CMK (cell line): ENCODE data around the gene UCK1.
"Not testable (repeated sequence)": the region's sequence is repeated elsewhere in the genome, so short reads cannot be mapped to it uniquely, and the experiment has no call there.

Source experiments
- DNase-seq: peaks from one replicate; pipeline ENCODE4 v3.0.0-alpha.2; 2010; ENCODE audit warnings: low read depth

UCK1 gene

DNA sequence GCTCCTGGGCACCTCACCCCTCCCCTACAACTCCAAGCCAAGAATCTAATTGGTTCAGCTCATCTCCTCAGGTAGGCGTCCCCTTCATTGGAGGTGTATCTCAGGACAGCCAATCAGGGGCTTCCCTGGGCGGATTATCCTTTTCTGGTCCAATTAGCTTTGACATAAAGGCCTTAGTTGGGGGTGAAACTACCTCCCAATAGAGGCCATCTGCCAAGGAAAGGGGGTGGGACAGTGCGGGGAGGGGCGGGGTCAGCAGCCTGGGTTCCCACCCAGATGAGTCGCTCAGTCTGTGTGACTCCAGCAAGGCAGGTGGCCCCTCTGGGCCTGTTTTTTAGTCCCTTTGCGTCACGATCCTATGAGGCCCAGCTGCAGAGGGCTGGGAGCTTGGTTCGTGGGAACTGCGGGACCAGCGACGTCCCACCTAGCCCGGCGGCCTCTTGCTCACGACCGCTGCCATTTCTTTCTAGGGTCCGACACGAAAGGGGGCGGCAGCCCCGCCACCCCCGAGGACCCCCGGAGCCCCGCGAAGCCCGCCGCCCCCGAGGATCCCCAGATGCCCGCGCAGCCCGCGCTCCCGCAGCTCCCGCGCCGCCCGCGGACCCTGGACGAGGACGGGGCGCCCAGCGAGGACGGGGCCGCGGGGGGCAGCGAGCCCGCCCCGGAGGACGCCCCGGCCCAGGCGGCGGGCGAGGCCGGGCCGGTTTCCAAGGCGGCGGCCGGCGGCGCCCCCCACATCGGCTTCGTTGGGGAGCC is 23.2 kb upstream of the UCK1 start:
- DNase-seq, result no peak

DNA sequence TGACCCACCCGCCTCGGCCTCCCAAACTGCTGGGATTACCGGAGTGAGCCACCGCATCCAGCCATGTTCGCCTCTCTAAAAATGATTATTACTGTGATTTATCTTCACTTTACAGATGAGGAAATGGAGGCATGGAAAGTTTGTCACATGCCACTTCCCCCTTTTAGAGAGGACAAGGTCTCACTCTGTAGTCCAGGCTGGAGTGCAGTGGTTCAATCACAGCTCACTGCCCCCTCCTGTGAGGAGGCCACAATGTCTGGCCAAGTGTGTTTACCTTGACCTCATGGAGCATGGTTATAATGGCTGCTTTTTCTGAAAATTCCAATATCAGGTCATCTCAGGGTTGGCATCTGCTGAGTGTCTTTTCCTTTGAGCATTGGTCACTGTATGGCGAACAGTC is 21.0 kb upstream of the UCK1 start:
- no peak for DNase-seq

DNA sequence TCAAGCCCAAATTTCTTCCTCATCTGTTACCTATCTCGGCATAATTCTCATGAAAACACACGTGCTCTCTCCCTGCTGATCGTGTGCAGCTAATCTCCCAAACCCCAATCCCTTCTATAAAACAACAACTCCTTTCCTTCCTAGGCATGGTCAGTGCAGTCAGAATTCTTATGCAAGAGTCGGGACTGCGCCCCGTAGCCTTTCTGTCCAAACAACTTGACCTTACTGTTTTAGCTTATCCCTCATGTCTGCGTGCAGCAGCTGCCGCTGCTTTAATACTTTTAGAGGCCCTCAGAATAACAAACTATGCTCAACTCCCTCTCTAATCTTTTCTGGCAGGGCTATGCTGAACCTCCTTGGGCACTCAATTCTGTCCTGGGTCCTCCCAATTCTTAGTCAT is 19.4 kb upstream of the UCK1 start:
- not testable (repeated sequence) for DNase-seq

DNA sequence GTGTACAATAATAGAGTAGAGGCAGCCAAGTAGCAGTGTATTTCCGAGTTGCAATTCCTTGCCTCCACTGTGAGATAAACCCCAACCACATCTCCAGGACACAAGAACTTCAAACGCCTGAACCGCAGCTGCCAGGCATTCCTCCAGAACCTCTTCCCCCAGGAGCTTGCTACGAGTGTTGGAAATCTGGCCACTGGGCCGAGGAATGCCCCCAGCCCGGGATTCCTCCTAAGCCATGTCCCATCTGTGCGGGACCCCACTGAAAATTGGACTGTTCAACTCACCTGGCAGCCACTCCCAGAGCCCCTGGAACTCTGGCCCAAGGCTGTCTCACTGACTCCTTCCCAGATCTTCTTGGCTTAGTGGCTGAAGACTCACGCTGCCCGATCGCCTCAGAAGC is 18.1 kb upstream of the UCK1 start:
- not testable (repeated sequence) for DNase-seq

DNA sequence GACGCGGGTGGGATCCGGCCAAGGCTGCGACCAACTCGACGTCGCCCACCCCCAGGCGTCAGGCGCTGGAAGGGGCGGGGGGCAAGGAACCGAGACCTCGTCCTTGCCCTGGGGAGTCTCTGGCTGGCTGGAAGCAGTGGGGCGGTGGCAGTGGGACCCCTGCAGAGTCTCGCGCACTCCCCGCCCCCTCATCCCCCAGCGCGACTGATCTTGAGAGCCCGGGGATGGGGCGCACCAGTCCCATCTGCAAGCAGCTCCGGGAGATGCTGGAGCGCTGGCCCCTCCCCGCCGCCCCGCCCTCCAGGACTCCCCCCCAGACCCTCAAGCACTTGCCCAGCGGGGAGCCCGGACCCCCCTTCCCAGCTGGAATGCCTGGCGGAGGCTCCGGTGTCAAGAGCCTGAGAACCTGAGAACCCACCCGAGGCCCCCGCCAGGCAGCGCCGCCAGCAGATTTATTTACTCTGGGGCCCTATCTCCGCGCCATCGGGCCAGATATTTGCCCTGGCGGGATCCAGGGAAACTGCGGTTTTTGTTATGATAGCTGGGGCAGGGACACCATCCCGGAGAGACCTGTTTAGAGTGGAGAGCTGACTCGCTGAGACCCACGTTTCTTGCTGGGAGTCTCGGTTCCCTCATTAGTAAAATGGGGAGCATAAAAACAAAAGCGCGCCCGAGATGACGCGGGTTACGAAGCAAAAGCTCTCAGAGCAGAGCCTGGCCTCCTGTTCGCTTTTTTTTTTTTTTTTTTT is 15.4 kb upstream of the UCK1 start:
- DNase-seq, result no peak

DNA sequence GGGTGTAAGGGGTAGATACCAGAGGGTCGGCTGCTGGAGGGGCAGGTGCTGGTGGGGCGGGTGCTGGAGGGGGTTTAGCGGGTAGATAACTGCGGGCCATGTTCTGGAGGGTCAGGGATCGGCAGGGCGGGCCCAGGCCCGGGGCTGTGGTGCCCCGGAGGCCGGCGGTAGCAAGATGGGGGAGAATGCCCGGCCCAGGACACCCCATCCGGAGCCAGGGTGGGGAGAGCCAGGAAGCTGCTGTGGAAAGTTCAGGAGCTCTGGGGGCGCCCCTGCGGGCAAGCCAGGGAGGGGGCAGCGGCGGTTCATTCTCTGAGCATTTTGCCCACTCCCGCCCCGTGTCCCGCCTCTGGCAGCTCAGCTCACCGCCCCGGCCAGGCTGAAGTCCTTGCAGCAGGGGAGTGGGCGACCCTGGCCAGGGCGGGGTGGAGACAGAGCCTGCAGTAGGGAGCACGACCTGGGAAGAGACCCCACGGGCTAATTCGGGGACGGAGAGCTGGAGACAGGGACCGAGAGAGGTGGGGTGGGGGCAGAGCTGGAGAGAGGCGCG is 14.8 kb upstream of the UCK1 start:
- DNase-seq, result no peak

DNA sequence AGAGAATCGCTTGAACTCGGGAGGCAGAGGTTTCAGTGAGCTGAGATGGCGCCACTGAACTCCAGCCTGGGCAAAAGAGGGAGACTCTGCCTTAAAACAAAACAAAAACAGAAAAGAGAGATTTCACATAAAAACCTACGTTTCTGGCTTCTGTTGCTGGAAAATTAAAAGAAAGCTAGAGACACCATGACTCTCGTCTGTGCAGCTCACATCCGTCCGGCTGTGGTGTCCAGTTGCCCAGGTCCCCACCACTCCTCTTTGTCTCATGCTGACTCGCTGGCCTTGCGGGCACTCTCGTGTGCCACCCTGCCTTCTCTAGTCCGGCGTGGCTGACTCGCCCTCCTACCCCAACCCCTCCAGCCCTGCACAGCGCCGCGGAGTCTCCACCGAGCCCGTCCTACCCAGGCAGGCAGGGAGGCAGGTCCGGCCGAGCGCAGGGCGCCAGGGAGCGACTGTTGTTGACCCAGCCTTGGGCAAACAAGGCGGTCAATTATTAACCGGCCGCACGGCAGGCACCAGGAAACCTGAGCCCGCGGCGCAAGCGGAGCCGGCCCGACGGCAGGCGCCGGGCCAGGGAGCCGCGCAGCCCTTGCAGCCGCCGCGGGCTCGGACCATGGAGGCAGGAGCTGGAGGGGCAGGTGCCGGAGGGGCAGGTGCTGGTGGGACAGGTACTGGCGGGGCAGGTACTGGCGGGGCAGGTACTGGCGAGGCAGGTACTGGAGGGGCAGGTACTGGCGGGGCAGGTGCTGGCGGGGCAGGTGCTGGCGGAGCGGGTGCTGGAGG is 14.1 kb upstream of the UCK1 start, which contains the start of gene PRRT1B:
Gene PRRT1B, plus strand, starts transcription at position 521 of the 783 bp plus-strand sequence. Its CDS starts 93 bp downstream, at position 614.
- DNase-seq, result no peak

DNA sequence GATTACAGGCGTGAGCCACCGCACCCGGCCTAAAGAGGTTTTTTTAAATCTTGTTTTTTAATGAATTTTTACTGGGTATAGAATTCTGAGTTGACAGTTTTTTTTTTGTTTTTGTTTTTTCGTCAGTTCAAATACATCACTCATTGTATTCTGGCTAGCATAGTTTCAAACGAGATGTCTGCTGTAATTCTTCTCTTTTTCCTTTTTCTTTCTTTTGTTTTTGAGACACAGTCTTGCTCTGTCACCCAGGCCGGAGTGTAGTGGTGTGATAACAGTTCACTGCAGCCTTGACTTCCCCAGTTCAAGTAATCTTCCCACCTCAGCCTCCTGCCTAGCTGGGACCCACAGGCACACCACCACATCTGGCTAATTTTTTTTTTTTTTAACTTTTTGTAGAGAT is 12.1 kb upstream of the UCK1 start:
- DNase-seq, result no peak

DNA sequence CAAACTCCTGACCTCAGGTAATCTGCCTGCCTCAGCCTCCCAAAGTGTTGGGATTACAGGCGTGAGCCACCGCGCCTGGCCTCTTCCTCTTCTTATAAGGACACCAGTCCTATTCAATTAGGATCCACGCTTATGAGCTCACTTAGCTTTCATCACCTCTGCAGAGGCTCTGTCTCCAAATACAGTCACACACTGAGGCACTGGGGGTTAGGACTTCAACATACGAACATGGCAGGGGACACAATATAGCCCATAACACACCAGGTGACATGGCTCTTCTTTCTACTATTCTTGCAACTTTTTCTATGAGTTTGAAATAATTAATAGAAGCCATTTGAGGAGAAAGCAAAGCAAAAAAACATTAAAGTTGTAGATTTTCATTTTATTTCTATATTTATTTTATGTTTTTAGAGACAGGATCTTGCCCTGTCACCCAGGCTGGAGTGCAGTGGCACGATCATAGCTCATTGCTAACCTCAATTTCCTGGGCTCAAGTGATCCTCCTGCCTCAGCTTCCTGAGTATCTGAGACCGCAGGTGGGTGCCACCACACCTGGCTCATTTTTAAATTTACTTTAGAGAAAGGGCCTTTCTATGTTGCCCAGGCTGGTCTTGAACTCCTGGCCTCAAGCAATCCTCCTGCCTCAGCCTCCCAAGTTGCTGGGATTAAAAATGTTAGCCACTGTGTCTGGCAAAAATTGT is 8.3 kb upstream of the UCK1 start:
- no peak for DNase-seq

DNA sequence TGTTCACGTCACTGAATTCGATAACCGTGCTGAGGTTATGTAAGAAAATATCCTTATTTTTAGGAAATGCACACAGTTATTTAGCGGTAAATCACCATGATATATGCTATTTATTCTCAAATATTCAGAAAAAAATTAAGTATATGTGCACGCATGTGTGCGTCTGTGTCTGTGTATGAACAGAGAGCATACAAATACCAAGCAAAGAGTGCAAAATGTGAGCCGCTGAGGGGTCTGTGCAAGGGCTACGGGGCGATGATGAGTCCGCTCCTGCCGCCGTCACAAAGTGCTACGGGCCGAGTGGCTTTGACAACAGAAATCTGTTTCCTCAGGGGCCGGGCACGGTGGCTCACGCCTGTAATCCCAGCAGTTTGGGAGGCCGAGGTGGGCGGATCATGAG is 6.9 kb upstream of the UCK1 start:
- DNase-seq, result no peak

DNA sequence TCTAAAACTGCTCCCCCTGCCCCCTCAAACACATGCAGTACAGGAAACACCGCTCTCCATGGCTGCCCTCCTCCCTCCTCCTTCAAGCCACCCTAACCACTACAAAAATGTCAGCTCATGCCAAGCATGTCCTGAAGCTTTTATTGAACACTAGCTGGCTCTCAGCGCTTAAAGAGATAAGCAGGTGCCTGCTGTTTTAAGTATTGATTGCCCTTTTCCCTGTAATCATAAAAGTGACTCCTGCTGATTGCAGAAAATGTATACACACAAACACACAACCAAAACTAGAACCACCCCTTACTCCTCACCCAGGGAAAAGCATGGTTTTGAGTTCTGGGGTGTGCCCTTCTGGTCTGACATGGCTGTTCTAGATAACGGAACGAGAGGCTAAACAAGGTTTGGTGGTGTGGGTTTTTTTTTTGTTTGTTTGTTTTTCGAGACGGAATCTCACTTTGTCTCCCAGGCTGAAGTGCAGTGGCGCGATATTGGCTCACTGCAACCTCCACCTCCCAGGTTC is 3.7 kb upstream of the UCK1 start:
- no peak for DNase-seq

DNA sequence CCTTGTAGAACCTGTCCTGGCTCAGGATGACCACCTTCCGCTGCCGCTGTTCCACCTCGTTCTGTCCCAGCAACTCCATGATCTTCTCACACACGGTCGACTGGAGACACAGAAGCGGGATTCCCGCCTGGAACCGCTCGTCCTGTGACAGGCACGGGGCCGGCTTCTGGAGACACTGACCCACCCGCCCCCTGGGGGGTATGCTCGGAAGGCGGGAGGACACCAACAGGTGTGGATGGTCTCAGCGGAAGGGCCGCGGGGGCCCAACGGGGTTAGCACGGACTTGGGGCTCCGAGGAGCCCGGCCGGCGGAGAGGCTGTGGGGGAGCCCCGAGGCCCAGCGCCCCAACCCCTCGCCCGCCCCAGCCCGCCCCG is 530 bp downstream of the UCK1 start:
- DNase-seq, result no peak

DNA sequence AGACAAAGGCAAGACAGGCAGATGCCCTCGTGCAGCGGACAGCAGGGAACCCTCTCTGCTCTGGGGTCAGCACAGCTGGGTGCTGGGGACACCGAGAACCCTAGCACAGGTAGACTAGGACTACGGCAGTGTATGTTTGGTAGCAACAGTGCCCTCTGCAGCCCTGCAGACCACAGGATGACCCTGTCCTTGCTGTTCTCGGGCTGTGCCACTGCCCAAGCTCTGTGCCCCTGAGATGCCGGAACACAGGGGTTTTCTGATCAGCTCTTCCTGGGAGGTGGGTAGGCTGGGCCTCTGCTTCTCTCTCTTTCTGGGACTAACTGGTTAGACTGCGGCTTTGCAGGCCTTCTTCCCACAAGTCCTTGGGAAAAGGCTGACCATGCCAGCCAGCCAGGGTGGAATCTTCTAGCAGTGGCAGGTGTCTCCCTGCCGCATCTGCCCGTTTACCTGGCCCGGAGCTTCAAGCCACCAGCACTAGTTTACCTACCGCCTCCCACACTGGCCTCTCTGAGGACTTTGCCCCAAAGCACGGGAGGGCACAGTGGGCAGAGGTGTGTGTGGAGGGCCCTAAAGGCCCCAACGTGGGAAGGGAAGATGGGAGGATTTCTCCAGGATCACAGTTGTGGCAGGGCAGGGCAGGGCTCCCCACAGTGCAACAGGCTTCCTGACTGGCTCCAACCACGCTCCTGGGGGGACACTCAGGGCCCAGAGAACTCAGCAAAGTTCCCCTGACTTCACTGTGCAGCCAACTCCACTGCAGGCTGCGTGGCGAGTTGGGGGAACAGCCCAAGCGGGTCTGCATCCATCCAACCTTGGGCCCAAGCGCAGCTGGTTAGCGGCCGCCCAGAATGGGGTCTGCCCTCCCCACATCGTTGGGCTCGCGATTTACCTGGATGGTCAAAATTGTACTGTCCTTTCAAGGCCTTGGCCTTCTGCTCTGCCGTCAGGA is 1.2 kb downstream of the UCK1 start:
- no peak for DNase-seq

DNA sequence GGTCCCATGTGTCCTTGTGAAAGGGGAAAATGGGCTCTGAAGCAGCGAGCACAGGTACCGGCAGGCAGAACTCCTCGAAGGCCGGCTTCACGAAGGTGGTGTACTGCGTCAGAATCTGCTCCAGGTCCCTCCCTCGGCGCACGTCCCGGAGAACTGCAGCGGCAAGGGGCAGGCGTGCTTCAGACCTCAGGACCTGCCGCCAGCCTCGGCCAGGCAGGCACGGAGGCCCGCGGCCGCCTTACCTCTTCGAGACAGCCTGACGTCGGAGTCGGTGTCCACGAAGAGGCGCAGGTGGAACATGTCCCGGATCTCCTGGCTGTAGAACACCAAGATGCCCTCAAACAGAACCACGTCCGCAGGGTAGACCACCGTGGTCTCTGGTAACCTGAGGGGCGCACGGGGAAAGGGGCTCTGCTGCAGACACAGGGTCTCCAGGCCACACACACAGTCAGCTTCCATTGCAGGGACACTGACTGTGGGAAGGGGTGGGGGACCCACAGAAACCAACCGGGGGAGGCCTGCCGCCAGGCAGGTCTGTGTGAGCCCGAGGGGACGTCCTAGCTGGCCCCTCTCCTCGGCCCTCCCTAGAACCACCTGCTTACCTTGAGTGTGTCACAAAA is 2.1 kb downstream of the UCK1 start:
- DNase-seq, result no peak

DNA sequence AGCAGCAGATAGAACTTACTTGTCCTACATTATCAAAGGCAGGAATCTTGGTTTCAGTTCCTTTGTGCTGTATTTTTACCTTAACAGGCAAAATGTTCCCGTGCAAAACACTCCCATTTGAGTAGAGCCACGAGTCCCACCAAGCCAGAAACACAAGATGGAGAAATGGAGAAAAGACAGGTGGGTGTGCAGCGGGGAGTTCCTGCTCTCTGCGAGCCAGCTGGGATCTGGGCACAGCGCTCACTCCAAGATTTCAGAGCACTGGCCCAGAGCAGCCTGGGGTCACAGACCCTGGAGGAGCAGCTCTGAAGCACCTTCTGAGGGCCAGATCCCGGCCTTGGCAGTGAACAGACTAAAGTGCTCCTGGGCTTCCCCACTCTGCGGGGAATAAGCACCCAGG is 2.9 kb downstream of the UCK1 start:
- DNase-seq, result no peak

DNA sequence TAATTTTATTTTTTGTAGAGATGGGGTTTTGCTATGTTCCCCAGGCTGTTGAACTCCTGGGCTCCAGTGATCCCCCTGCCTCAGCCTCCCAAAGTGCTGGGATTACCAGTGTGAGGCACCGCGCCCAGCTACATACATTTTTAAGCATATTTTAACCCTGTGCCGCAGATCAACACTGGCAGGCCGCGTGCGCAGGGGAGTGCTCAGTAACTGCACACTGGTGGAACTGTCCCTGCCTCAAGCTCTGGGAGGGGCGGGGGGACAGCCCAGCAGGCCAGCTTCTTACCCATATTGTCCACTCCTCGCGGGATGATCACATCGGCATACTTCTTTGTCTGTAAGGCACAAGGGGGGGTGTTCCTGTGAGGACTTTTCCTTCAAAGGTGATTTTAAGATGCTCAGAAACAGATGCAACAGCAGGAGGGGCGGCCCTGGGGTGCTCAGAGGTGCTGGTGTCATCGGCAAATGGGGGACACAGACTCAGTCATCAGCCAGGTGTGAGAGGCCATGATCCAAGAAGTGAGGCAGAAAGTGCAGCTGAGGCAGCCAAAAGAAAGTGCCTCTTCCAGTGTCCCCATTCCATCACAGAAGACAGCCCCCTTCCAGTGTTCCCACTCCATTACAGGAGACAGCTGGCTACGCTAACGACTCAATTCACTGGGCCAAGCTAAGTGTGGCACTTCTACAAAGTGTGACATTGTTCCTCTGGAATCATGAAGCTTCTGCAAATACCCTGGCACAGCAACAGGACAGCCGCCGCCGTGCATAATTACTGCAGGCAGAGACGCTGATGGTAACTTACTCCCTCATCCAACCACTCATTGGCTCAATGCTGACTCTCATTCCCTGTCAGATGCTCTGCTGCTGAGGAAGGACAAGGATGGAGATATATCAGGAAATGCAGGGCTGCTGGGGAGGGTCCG is 5.2 kb downstream of the UCK1 start:
- no peak for DNase-seq

DNA sequence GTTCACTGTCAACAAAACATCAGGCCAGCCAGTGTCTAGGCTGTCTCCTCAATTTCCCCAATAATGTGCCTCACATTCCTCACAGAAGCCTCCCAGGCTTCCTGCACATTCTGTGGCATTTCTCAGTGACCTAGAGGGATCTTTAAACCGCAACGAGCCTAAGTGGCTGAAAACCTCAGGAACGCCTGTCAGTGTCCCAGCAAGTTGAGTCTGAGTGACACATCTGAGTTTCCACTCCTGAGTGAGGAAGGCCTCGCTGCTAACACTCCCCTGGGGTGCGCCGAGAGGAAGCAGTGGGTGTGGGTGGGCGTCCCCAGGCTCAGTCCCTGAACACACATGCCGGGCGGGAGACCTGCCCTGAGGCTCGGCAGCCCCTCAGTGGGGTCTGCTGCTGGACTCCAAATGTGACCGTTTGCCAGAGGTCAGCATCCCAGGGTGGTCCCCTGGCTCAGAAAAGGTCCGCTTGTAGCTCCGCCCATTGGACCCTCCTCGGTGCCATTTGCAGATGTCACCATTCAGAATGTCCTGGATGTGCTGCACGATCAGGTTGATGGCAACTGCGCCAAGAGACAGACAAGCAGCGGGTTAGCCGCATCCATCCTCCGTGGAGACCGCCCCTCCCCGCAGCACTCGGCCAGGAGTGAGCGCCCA is 6.3 kb downstream of the UCK1 start:
- no peak for DNase-seq
